GM12891 (cell line): ENCODE measurements around the gene WIPF2.

Source experiments
- PAX5 ChIP-seq: IDR thresholded peaks from 2 replicates; pipeline ENCODE4 v1.6.1; 2011; ENCODE audit warnings: low read length, moderate library complexity, mild to moderate bottlenecking; ENCODE audit not compliant: insufficient read depth, severe bottlenecking
- POLR2A ChIP-seq: IDR thresholded peaks from 2 replicates; pipeline ENCODE4 v1.6.1; 2011; ENCODE audit warnings: low read depth, low read length, control low read depth
- POLR2AphosphoS5 ChIP-seq: IDR thresholded peaks from 2 replicates; pipeline ENCODE4 v1.6.1; 2011; ENCODE audit warnings: low read depth, low read length, control low read depth
- SPI1 ChIP-seq: IDR thresholded peaks from 2 replicates; pipeline ENCODE4 v1.6.1; 2011; ENCODE audit warnings: low read depth, low read length, control low read depth
- TAF1 ChIP-seq: IDR thresholded peaks from 2 replicates; pipeline ENCODE4 v1.6.1; 2011; ENCODE audit warnings: low read depth, low read length, control low read depth

GRCh38 chr17:40179923-40180659 is 39.0 kb upstream of the WIPF2 start:
- TF ChIP-seq POLR2A (no peak), POLR2AphosphoS5 (no peak), TAF1 (no peak), PAX5 (no peak), SPI1 (no peak)
